ENCODE data around the gene ARHGAP15. TPM values are rescaled to one million over a fixed set of nuclear protein-coding genes. Genes with fewer than 3 reads are reported as not detected.
A peak's percentile ranks its signal among the peaks of the same experiment; 100 is the strongest.

Gene ARHGAP15
- total and polyA plus RNA-seq, 2 donors (not counting 1 experiment from before 2014, with no cell fraction given), result 0.07 TPM; not detected in 1

DNA sequence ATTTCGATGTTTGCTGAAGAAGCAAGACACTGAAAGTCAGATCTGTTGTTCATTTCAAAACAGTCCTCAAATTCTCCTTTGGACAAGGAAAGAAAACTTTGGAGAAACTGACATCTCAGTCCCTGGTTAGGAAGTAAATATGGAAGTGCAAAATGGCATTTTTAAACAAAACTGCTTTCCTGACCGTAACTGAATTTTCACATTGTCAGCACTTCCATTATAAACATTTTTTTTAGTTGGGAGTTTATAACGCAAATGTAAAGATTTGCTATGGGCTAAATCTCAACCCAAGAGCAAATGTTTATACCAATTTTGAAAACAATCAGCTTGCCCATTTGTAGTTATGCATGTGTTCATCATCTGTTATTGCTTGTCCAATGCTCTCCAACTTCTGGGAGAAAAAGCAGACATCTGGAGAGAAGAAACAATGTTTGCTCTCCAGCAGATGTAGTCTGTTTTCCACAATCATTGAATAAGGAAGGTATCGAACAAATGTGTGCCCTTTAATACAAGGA is 520.1 kb downstream of the ARHGAP15 start:
- Histone ChIP-seq H3K27ac (ENCODE audit: insufficient read depth, low read length) (no peak overlapping the region), H3K9me3 (ENCODE audit: control insufficient read depth, insufficient read depth, low read depth, low read length) (no peaks in the 10 kb centered on the region), H3K9ac (ENCODE audit: insufficient read depth, low read length) (no peak overlapping the region), H4K20me1 (ENCODE audit: control insufficient read depth, extremely low read depth, insufficient read depth, low read length) (no peaks in the 10 kb centered on the region), H3K4me3 (replicated peaks in 1 of 4; ENCODE audit: control extremely low read depth in 1 of 4, insufficient read depth in 1 of 4, low read depth in 3 of 4, low read length in 4 of 4) (no peak overlapping the region), H3K79me2 (ENCODE audit: control insufficient read depth, insufficient read depth, low read length) (no peaks in the 10 kb centered on the region), H3K4me1 (ENCODE audit: control insufficient read depth, extremely low read depth, insufficient read depth, low read length) (no peaks in the 10 kb centered on the region), H2AFZ (ENCODE audit: low read length) (no peak overlapping the region), H3K4me2 (ENCODE audit: extremely low read depth, insufficient read depth, low read length) (no peak overlapping the region), H3K27me3 (ENCODE audit: control insufficient read depth, insufficient read depth, low read length) (no peaks in the 10 kb centered on the region), H3K36me3 (ENCODE audit: control insufficient read depth, insufficient read depth, low read length) (no peaks in the 10 kb centered on the region)
- TF ChIP-seq, protein P1, sequence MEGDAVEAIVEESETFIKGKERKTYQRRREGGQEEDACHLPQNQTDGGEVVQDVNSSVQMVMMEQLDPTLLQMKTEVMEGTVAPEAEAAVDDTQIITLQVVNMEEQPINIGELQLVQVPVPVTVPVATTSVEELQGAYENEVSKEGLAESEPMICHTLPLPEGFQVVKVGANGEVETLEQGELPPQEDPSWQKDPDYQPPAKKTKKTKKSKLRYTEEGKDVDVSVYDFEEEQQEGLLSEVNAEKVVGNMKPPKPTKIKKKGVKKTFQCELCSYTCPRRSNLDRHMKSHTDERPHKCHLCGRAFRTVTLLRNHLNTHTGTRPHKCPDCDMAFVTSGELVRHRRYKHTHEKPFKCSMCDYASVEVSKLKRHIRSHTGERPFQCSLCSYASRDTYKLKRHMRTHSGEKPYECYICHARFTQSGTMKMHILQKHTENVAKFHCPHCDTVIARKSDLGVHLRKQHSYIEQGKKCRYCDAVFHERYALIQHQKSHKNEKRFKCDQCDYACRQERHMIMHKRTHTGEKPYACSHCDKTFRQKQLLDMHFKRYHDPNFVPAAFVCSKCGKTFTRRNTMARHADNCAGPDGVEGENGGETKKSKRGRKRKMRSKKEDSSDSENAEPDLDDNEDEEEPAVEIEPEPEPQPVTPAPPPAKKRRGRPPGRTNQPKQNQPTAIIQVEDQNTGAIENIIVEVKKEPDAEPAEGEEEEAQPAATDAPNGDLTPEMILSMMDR (conservative IDR thresholded peaks at IDR 0.05 in 1 of 2, IDR thresholded peaks at IDR 0.05 in 1 of 2; ENCODE audit: low read depth in 1 of 2, low read length in 2 of 2), result no peak
- no peak for TF ChIP-seq EZH2 (IDR thresholded peaks at IDR 0.05; ENCODE audit: low read length, missing control alignments)
- peak in 1 of 2 donors; percentile 36 for DNase-seq (ENCODE audit: low read depth in 2 of 2)

DNA sequence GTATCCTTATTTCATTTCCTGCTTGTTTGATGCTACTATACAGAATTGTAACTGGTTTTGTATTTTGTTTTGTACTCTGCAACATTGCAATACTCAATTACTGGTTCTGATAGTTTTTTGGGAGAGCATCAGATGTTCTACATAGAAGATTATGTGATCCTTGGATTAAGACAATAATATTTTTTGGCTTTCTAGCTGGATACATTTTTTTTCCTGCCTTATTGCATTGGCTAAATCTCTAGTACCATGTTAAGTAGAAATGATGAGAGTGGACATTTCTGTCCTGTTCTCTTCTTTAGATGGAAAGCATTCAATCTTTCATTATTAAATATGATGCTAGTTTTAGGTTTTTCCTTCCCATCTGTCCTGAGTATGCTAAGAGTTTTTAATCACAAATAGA is 523.5 kb downstream of the ARHGAP15 start:
- H2AFZ ChIP-seq (ENCODE audit: low read length), result no peak overlapping the region
- H3K27ac ChIP-seq (ENCODE audit: insufficient read depth, low read length), result no peak overlapping the region
- H3K9me3 ChIP-seq (ENCODE audit: control insufficient read depth, insufficient read depth, low read depth, low read length), result no peaks in the 10 kb centered on the region
- H3K4me2 ChIP-seq (ENCODE audit: extremely low read depth, insufficient read depth, low read length), result no peak overlapping the region
- H4K20me1 ChIP-seq (ENCODE audit: control insufficient read depth, extremely low read depth, insufficient read depth, low read length), result no peaks in the 10 kb centered on the region
- no peaks in the 10 kb centered on the region for H3K36me3 ChIP-seq (ENCODE audit: control insufficient read depth, insufficient read depth, low read length)
- no peaks in the 10 kb centered on the region for H3K4me1 ChIP-seq (ENCODE audit: control insufficient read depth, extremely low read depth, insufficient read depth, low read length)
- no peaks in the 10 kb centered on the region for H3K79me2 ChIP-seq (ENCODE audit: control insufficient read depth, insufficient read depth, low read length)
- H3K4me3 ChIP-seq (replicated peaks in 1 of 4; ENCODE audit: control extremely low read depth in 1 of 4, insufficient read depth in 1 of 4, low read depth in 3 of 4, low read length in 4 of 4), result no peak overlapping the region
- H3K27me3 ChIP-seq (ENCODE audit: control insufficient read depth, insufficient read depth, low read length), result no peaks in the 10 kb centered on the region
- TF ChIP-seq, protein P1 (conservative IDR thresholded peaks at IDR 0.05 in 1 of 2, IDR thresholded peaks at IDR 0.05 in 1 of 2; ENCODE audit: low read depth in 1 of 2, low read length in 2 of 2), result no peak
- no peak for TF ChIP-seq EZH2 (IDR thresholded peaks at IDR 0.05; ENCODE audit: low read length, missing control alignments)
- H3K9ac ChIP-seq (ENCODE audit: insufficient read depth, low read length), result no peak overlapping the region
- no peak for DNase-seq (ENCODE audit: low read depth in 2 of 2)

DNA sequence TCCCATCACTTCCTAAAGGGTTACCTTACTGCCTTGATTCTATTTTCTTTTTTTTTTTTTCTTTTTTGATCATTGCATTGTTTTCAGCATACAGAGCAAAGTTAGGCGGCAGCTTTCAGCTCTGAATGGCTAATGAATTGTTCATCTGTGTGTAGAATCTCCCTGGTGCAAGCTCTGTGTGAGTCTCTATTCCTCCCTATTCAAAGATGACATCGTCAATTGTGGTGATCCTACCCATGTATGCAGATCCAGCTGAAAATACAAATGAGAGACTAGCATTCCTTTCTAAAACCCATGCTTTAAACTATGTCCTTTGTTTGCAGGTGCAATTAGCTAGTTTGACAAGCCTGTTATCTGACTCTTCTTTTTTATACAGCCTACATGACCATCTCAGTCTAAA is 539.0 kb downstream of the ARHGAP15 start:
- TF ChIP-seq, protein P1 (conservative IDR thresholded peaks at IDR 0.05 in 1 of 2, IDR thresholded peaks at IDR 0.05 in 1 of 2; ENCODE audit: low read depth in 1 of 2, low read length in 2 of 2), result no peak
- TF ChIP-seq EZH2 (IDR thresholded peaks at IDR 0.05; ENCODE audit: low read length, missing control alignments), result no peak
- Histone ChIP-seq H3K27ac (ENCODE audit: insufficient read depth, low read length) (no peak overlapping the region), H3K9me3 (ENCODE audit: control insufficient read depth, insufficient read depth, low read depth, low read length) (no peaks in the 10 kb centered on the region), H2AFZ (ENCODE audit: low read length) (no peak overlapping the region), H3K9ac (ENCODE audit: insufficient read depth, low read length) (no peak overlapping the region), H3K36me3 (ENCODE audit: control insufficient read depth, insufficient read depth, low read length) (no peaks in the 10 kb centered on the region), H3K4me1 (ENCODE audit: control insufficient read depth, extremely low read depth, insufficient read depth, low read length) (no peaks in the 10 kb centered on the region), H3K27me3 (ENCODE audit: control insufficient read depth, insufficient read depth, low read length) (no peaks in the 10 kb centered on the region), H3K4me3 (replicated peaks in 1 of 4; ENCODE audit: control extremely low read depth in 1 of 4, insufficient read depth in 1 of 4, low read depth in 3 of 4, low read length in 4 of 4) (no peak overlapping the region), H3K79me2 (ENCODE audit: control insufficient read depth, insufficient read depth, low read length) (no peaks in the 10 kb centered on the region), H3K4me2 (ENCODE audit: extremely low read depth, insufficient read depth, low read length) (no peak overlapping the region), H4K20me1 (ENCODE audit: control insufficient read depth, extremely low read depth, insufficient read depth, low read length) (no peaks in the 10 kb centered on the region)
- DNase-seq (ENCODE audit: low read depth in 2 of 2), result no peak

Measured in fibroblast of lung (primary cell).